Measurements from ENCODE around the gene WWC1.
"Not testable (repeated sequence)": the region's sequence is repeated elsewhere in the genome, so short reads cannot be mapped to it uniquely, and the experiment has no call there.

WWC1 gene

DNA sequence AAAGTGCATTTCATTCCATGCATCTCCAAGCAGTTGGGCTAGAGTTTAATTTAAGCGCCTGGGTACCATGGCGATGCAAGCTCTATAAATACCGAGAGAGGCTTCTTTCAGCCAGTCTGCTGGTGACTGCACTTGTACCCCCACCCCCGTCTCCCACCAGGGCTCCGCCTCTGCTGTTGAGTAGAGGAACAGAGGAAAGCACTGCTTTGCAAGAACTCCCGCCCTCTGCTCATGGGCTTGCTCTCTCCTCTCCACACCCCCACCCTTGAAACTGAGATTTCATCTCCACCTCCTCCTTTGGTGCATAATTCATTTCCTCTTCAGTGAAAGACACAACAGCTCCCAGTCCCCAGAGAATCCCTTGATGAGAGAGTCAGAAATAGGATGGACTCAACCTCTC lies 5.1 kb upstream of the WWC1 start:
- no peak for DNase-seq (ENCODE audit: low spot score)

DNA sequence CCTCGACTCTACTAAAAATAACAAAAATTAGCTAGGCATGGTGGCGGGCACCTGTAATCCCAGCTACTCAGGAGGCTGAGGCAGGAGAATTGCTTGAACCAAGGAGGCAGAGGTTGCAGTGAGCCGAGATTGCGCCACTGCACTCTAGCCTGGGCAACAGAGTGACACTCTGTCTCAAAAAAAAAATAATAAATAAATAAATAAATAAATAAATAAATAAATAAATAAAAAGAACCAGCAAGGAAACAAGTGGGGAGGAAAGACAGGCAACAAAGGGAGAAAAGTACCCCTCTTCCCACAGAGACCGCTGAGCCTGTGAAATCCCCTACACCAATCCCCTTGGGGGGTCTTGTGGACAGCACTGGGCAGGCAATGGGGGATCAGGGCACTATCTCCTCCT lies 4.6 kb upstream of the WWC1 start:
- DNase-seq (ENCODE audit: low spot score), result not testable (repeated sequence)

DNA sequence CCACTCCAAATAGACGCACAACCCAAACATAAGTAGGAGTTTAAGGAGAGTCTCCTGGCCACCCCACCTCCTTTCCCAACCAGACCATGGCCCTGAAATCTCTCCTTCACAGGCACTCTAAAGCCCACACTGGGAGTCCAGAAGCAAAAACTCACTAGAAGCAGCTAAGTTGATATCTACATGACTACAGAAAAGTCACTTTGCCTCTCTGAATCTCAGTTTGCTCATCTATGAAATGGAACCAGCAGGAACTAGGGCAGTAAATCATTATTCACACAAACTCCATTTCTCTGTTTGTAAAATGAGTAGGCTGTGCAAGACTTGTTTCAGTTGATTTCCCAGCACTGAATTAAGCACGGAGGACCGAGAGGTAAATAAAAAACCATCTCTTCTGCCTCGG lies 4.1 kb upstream of the WWC1 start:
- no peak for DNase-seq (ENCODE audit: low spot score)

DNA sequence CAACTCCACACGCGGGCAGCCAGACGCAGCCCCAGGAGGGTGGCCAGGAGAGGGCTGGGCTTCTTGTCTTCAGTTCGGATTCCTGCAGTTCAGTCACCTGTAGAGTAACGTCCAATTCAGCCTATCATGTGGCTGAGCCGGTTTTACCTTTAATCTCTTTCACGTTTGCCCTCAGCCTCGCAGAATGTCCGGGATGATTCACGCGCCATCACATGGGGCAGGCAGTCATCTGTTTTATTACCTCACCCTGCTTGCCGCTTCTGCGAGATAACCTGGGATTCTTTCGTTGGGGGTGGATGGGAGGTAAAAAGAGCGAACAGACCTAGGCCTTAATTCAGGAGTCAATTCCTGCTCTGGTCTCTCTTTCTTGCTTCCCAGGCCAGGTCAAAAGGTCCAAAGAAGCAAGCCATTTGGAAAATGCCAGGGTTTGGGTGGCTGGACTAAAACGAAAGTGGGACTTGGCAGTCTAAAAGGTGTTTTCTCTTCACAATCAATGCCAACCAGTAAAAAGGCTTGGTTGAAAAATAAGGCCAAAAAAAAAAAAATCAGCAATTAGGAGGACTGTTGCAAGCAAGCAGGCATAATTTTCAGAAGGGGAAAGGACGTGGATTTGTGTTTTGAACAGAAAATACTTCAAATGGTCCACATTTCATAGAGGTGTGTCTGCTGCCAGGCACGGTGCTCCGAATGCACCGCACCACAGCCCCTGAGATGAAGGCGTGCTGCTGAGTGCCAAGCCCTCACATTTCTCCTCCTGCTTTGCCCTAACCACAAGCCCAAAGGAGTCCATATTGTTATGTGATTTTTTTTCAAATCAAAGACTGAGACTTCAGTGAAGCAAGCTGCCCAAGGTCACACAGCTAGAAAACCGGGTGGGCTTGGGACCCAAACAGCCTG lies 2.8 kb upstream of the WWC1 start:
- no peak for DNase-seq (ENCODE audit: low spot score)

DNA sequence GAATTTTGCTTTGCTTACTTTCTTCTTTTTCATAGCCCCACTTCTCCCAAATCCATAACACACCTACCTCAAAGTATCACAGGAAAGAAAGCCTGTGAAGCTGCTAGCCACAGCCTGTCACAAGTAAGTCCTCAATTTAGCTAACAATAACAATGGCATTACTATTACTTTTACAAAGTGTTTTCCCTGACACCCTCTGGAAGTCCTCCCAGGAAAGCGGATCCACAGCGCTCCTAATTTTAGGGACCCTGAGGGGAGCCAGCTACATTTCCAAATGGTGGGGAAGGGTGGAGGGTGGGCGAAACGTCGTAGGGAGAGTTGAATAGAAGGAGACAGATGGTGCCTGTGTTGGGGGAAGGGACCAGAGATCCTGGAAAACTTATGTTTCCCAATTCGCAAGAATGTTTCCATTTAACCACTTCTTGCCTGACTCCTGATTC lies 523 bp upstream of the WWC1 start:
- DNase-seq (ENCODE audit: low spot score), result no peak

DNA sequence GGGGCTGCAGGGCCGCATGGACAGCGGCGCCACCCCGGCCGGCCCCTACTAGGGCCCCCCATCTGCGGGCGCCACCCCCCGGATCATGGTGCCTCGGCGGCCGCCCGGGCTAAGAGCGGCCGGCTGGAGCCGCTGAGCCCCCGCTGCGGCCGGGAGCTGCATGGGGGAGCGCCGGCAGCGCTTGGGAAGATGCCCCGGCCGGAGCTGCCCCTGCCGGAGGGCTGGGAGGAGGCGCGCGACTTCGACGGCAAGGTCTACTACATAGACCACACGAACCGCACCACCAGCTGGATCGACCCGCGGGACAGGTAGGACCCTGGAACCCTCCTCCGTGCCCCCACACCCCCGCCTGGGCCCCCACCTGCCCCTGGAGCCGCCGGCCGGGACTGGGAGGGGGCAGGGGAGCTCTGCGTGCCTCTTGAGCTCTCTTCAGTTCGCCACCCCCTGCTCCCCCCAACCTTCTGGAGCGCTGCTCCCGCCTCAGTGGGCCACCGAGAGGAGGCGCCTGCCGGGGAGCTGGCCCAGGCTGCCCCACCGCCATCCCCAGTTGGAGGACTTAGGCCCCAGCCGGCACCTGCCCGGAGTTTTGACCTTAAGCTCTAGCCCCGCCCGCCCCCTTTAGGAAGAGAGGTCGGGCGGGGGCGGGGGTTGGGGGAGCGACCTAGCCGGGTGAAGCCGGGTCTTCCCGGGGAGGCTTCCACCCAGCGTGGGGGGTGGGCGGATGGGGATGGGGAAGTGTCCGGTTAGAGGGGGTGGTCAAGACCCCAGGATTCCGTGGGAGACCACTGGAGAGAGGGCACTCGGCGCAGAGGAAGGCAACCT lies 730 bp downstream of the WWC1 start:
- DNase-seq (ENCODE audit: low spot score), result no peak

DNA sequence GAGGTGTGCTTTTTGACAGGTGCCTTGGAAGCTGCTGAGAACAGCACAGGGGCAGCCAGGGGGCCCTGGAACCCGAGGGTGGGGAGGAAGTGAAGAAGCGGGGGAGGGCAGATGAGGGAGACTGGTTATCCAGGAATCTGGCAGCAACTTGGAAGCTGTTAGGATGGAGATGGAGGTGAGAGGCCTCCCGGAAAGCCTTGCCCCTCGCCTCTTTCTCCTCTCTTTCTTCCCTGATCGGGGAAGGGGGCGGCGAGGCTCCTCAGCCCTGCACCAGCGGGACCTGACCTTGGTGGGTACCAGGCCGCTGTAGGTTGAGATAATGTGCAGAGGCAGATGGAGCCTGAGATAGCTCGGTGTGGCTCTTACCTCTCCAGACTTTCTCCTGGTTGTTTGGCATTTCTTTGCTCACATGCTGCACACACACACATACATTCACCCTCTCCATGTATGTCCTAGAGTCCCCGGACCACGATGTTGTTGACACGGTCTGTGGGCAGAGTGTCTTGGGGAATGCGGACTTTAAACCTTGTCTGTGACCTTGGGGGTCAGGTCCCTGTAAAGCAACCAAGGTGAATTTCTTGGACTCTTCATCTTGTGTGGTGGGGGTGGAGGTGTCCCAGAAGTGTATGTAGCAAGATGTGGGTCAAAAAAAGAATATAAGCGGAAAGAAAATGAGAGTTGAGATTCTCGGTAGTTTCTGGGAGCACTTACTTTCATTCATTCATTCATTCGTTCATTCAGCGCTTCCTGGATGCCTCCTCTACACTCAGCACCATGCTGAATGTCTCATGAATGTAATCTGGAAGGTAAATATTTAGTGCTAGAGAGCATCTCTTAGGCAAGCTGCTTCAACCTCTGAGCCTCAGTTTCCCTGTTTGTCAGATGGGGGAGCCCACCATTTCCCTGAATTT lies 1.6 kb downstream of the WWC1 start:
- no peak for DNase-seq (ENCODE audit: low spot score)

DNA sequence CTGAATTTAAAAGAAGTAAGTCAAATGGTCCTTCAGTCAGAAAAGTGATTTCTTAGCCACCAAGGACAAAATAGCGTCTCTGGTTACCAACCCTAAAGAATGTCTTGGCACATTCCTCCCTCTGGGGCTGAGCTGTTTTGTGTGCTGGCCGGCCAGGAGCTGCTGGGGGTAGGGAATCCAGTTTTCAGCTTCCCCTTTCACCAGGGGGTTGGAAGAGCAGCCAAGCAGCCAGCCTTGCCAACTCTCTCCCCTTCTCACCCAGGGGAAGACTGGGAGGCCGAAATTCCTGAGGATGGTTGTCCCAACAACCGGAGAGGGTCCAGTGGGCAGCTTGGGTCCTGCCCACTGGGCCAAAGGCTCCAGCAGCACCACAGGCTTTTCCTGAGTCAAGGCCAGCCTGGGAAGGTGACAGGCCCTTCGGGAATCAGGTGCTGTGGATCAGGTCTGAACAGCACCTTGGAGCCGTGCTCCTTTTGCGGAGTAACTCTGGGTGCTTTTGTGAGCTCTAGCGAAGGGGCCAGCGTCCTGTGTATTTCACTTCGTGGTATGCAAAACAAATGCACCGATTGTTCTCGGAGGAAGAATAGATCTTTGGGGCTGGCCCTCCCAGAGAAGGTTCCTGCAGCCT lies 4.2 kb downstream of the WWC1 start:
- DNase-seq (ENCODE audit: low spot score), result peak; percentile 81

DNA sequence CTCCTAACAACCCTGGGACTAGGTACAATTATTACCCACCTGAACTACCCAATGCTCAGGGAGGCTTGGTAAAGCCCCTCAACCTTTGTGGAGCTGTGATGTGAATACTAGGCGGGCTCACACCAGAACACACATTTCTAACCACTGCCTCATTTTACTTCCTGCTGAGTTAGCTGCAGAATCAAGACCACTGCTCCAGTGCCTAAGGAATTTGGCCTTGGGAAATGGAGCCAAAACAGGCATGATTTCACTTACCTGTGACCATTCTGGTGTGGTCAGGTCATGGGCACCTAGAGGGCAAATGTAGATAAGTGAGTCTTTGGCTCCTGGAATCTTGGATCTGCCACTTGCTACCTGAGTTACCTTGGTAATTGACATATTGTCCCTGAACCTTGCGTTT lies 5.2 kb downstream of the WWC1 start:
- DNase-seq (ENCODE audit: low spot score), result no peak

DNA sequence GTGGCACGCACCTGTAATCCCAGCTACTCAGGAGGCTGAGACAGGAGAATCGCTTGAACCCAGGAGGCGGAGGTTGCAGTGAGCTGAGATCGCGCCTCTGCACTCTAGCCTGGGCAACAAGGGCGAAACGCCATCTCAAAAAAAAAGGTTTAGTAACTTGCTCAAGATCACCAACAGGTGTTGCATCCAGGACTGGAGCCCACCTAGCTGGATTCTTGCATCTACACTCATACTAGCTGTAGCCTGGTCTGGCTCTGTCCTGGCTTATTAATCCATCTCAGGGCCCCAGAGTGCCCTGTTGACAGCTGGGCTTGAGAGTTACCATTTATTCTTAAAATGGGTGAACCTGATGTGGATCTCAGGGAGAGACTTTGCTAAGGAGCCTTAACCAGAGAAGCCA lies 7.5 kb downstream of the WWC1 start:
- DNase-seq (ENCODE audit: low spot score), result no peak

DNA sequence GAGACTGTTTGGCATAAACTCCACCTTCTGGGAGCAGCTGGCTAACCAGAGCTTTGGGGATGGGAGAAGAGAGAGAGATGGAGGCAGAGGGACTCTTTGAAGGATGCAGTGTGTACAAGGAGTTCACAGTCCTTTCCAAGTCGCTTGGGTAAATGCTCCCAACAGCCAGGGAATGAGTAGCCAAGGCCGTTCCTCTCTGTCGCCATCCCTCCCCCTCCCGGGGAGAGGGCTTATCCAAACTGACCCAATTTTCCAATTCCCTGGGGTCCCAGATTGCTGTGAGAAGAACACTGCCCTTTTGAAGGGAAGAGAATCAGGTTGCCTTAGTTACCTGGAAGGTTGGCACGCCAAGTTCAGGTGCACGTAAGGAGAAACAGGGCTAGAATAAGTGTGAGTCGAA lies 7.9 kb downstream of the WWC1 start:
- peak; percentile 46 for DNase-seq (ENCODE audit: low spot score)

DNA sequence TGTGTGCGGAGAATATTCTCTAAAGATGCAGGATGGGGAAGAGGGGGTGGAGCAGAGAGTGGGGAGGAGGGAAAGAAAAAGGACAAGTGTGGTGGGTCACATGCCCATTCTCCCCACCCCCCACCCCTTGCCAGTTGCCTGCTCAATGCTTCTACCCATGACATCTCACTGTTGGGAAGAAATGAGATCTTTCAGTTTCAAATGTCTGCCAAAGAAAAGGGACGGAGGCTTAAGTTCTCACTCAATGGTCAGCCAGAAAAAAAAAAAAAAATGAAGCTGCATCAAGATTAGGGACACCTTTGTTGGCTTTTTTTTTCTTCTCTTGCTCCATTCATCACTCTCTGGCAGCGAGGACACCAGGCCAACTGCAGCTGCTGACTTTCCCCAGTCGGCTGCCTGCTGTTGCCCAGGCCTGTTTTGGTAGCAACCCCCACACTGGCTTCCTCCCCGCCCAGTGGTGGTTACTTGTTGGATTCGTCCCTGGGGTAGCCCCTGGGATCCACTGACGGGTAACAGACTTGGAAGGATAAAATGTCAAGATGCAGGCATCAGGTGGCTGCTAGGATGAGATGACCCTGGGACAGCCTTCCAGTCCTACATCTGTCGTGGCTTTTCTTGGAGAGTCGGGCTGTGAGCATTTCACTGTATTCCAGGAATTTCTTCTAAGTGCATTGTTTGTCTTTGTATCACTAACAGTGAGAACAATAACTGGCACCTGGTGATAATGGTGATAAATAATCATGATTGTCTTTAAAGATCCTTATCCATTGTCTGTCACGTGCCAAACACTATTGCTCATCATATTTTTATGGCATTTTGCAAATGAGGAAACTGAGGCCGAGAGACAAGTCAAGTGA lies 9.1 kb downstream of the WWC1 start:
- peak; percentile 63 for DNase-seq (ENCODE audit: low spot score)

DNA sequence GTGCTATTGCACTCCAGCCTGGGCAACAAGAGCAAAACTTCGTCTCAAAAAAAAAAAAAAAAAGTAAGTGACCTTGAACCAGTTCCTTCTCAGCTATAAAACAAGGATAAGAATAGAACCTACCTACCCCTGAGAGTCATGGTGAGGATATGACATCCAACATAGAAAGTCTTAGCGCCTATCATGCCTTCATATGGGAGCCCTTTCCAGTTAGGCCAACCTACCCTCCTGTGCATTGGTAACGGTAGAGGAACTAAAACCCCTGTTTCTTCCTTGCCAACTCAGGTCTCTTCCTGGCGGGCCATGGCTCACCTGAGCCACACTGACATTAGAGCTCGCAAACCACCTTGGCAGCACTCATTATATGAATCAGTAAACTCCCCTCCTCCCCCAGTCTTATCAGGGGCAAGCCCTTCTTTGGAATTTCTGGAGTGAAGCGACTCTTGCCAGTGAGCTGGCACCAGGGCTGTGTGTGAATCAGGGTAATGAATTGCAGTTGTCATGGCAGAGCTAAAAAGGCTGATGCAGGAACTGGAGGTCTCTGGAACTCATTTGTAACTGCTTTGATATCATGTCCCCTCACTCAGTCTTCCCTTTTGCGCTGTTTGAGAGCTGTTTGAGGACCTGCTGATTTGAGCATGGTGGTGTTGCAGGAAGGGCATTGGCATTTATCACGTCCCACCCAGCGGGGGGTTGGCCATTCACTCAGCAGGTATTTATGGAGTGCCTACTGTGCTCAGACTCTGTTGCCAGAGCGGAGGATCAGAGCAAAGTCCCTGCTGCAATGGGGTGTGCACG lies 10.3 kb downstream of the WWC1 start:
- DNase-seq (ENCODE audit: low spot score), result no peak

DNA sequence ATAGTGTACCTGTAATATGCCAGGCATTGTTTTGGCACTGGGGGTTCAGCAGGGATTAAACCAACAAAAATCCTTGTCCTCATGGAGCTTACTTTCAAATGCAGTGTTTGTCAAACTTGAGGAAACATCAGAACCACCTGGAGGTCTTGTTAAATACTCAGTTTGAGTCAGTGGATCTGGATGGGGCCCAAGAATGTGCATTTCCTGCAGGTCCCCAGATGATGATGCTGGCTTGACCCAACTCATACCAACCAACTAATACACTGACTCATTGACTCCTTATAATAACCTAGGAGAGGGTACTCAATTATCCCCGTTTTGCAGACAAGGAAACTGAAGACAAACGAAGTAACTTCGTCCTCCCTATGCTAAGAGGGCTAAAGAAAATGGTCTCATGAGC lies 11.3 kb downstream of the WWC1 start:
- no peak for DNase-seq (ENCODE audit: low spot score)

DNA sequence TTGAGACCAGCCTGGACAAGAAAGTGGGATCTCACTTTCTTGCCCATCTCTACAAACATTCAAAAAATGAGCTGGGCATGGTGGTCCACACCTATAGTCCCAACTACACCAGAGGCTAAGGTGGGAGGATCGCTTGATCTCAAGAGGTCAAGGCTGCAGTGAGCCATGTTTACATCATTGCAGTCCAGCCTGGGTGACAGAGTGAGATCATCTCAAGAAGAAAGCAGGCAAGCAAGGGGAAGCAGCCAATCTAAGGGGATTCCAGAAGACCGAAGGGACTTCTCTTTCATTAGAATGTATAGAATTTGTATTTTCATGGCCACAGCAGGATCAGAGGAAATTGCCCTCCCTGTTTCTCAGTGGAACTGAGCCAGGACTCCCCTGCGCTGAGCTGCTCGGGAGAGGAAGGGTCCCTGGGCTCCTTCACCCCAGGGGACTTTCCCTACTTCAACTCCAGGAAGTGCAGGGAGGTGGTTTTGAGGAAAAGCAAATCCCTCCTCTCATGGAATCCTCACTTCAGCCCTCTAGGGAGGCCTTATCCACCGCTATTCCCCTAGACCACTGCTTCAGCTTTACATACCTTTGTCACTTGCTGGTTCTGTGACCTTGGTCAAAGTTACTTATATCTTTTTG lies 12.1 kb downstream of the WWC1 start:
- DNase-seq (ENCODE audit: low spot score), result no peak

DNA sequence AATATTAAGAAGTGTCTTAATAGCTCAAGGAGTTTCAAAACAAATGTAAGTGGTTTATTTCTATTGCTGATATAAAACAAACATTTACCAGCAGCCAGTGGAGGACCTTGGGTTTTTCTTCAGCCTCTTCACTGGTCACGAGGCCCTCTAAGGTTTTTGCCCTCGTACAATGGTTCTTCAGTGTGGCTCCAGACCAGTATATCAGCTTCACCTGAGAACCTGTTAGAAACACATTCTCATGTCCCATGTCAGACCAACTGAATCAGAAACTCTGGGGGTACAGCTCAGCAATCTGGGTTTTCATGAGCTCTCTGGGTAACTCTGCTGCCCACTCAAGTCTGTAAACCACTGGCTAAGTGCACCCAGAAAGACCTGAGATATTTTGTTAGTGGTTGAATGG lies 12.9 kb downstream of the WWC1 start:
- DNase-seq (ENCODE audit: low spot score), result no peak

DNA sequence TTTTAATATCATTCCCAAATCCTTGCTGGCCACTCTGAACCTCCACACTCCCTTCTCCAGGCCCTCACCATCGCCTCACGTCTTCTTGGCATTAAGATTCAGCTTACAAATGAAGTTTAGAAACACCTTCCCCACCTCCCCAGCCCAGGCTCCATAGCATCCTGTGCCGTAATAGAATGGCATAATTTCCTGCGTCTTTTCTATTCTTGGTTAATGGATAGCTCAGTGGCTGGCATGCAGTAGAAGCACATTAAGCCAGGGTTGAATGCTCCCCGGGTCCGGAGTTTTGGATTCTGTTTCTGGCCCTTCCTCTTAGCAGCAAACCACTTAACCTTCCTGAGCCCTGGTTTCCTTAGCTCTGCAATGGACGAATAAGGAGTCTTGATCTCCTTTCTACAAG lies 13.8 kb downstream of the WWC1 start:
- DNase-seq (ENCODE audit: low spot score), result no peak

DNA sequence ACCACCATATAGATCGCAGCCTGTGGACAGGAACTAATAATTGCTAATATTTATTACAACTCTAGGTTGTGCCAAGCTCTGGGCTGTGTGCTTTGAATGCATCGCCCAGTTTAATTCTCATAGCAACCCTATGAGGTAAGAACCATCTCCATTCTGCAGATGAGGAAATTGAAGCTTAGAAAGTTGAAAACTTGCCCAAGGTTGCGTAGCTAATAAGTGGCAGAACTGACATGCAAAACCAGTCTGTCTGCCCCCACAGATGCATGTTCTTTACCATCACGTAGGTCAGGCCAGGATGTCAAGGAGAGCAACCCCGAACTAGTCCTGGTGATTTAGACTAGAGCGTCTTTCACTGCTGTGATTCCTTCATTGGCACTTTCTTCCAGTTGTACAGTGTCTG lies 15.6 kb downstream of the WWC1 start:
- DNase-seq (ENCODE audit: low spot score), result no peak

DNA sequence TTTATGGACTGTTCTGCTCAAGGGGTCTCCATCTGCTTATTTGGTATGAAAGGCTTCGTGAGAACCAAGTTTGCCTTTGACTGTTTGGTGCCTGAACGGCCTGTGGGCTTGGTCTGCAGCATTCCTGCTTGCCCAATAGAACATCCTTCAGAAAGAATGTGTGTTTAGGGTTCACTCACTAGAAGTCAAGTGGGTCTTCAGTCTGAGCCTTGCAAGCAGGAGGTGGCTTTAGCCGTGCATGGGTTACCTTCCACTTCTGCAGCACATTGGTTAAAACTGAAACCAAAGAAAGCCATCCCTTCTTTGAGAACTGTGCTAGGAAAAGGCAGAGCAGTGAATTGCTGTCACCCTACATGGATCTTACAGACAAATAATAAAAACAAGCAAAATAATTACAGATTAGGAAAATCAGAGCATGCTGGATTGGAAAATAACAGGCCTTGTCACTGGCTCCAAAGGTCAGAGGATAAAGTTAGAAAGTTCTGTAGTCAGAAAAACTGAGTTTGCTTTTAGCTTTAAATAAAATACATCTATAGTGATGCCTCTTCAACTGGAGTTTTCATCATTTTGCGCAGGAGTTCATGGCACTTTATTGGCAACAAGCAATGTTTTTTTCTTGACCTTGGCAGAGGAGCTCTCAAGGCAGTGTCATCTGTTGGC lies 16.6 kb downstream of the WWC1 start:
- no peak for DNase-seq (ENCODE audit: low spot score)

Data from globus pallidus (tissue), 1 donor.